Measurements from ENCODE around the gene ALB. TPM values are rescaled to one million over a fixed set of nuclear protein-coding genes. Genes with fewer than 3 reads are reported as not detected.

ALB gene
- total RNA-seq, 1 experiment from 2014 or later = 21.3 TPM

DNA sequence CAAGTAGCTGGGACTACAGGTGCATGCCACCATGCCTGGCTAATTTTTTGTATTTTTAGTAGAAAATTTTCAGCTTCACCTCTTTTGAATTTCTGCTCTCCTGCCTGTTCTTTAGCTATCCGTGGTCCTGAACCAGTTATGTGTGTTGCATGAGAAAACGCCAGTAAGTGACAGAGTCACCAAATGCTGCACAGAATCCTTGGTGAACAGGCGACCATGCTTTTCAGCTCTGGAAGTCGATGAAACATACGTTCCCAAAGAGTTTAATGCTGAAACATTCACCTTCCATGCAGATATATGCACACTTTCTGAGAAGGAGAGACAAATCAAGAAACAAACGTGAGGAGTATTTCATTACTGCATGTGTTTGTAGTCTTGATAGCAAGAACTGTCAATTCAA is 13.9 kb downstream of the ALB start:
- no peak for ATAC-seq
- CTCF ChIA-PET = no interaction called here
- DNase-seq (ENCODE audit: low read depth, low spot score) = no peak

DNA sequence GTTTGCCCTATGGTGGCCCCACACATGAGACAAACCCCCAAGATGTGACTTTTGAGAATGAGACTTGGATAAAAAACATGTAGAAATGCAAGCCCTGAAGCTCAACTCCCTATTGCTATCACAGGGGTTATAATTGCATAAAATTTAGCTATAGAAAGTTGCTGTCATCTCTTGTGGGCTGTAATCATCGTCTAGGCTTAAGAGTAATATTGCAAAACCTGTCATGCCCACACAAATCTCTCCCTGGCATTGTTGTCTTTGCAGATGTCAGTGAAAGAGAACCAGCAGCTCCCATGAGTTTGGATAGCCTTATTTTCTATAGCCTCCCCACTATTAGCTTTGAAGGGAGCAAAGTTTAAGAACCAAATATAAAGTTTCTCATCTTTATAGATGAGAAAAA is 14.6 kb downstream of the ALB start:
- H3K36me3 ChIP-seq (ENCODE audit: control insufficient read depth, insufficient read depth, low read length) = no peaks in the 10 kb centered on the region
- in situ Hi-C loops (cut with HindIII; ENCODE audit: low pct_unique_long_range_greater_than_20kb, low sequenced_read_pairs) = no loop called here
- DNase-seq (ENCODE audit: low read depth, low spot score) = no peak
- POLR2A ChIA-PET = no interaction called here
- H3K4me1 ChIP-seq (ENCODE audit: control insufficient read depth, insufficient read depth, low read length) = no peaks in the 10 kb centered on the region
- no peak overlapping the region for H3K27ac ChIP-seq (ENCODE audit: low read length)
- H3K4me3 ChIP-seq (ENCODE audit: low read depth in 2 of 2, low read length in 2 of 2) = no peak overlapping the region
- CTCF ChIA-PET = no interaction called here
- intact Hi-C loops (cut with micrococcal nuclease; ENCODE audit: unreplicated experiment) = no loop called here
- H3K9me3 ChIP-seq (ENCODE audit: control insufficient read depth, insufficient read depth, low read depth, low read length) = no peaks in the 10 kb centered on the region
- H3K27me3 ChIP-seq (ENCODE audit: control insufficient read depth, insufficient read depth, low read length) = no peaks in the 10 kb centered on the region
- TF ChIP-seq POLR2AphosphoS5 (IDR thresholded peaks at IDR 0.05; ENCODE audit: low read depth, low read length) (no peak), SIN3A (IDR thresholded peaks at IDR 0.05; ENCODE audit: borderline replicate concordance, insufficient read depth, low read depth, low read length) (no peak), TCF7L2 (IDR thresholded peaks at IDR 0.05; ENCODE audit: low read depth, low read length) (no peak)
- TF ChIP-seq, protein P1, sequence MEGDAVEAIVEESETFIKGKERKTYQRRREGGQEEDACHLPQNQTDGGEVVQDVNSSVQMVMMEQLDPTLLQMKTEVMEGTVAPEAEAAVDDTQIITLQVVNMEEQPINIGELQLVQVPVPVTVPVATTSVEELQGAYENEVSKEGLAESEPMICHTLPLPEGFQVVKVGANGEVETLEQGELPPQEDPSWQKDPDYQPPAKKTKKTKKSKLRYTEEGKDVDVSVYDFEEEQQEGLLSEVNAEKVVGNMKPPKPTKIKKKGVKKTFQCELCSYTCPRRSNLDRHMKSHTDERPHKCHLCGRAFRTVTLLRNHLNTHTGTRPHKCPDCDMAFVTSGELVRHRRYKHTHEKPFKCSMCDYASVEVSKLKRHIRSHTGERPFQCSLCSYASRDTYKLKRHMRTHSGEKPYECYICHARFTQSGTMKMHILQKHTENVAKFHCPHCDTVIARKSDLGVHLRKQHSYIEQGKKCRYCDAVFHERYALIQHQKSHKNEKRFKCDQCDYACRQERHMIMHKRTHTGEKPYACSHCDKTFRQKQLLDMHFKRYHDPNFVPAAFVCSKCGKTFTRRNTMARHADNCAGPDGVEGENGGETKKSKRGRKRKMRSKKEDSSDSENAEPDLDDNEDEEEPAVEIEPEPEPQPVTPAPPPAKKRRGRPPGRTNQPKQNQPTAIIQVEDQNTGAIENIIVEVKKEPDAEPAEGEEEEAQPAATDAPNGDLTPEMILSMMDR (IDR thresholded peaks at IDR 0.05) = no peak
- TF ChIP-seq, protein P2, sequence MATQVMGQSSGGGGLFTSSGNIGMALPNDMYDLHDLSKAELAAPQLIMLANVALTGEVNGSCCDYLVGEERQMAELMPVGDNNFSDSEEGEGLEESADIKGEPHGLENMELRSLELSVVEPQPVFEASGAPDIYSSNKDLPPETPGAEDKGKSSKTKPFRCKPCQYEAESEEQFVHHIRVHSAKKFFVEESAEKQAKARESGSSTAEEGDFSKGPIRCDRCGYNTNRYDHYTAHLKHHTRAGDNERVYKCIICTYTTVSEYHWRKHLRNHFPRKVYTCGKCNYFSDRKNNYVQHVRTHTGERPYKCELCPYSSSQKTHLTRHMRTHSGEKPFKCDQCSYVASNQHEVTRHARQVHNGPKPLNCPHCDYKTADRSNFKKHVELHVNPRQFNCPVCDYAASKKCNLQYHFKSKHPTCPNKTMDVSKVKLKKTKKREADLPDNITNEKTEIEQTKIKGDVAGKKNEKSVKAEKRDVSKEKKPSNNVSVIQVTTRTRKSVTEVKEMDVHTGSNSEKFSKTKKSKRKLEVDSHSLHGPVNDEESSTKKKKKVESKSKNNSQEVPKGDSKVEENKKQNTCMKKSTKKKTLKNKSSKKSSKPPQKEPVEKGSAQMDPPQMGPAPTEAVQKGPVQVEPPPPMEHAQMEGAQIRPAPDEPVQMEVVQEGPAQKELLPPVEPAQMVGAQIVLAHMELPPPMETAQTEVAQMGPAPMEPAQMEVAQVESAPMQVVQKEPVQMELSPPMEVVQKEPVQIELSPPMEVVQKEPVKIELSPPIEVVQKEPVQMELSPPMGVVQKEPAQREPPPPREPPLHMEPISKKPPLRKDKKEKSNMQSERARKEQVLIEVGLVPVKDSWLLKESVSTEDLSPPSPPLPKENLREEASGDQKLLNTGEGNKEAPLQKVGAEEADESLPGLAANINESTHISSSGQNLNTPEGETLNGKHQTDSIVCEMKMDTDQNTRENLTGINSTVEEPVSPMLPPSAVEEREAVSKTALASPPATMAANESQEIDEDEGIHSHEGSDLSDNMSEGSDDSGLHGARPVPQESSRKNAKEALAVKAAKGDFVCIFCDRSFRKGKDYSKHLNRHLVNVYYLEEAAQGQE (IDR thresholded peaks at IDR 0.05; ENCODE audit: insufficient read depth in 1 of 2, low read depth in 2 of 2, low read length in 1 of 2) = no peak
- BruUV-seq (replicated peaks) = no TSS peak
- no peak for ATAC-seq

More for the DNA sequence above, 13.9 kb downstream of the ALB start:
- TF ChIP-seq, protein P2 (IDR thresholded peaks at IDR 0.05; ENCODE audit: insufficient read depth in 1 of 2, low read depth in 2 of 2, low read length in 1 of 2) = peak; percentile 39 to 58; a peak in 2 of 4 replicates
- TF ChIP-seq TCF7L2 (IDR thresholded peaks at IDR 0.05; ENCODE audit: low read depth, low read length) = no peak
- Histone ChIP-seq H3K4me3 (ENCODE audit: low read depth in 2 of 2, low read length in 2 of 2) (no peak overlapping the region), H3K27me3 (ENCODE audit: control insufficient read depth, insufficient read depth, low read length) (no peaks in the 10 kb centered on the region), H3K4me1 (ENCODE audit: control insufficient read depth, insufficient read depth, low read length) (no peaks in the 10 kb centered on the region), H3K9me3 (ENCODE audit: control insufficient read depth, insufficient read depth, low read depth, low read length) (no peaks in the 10 kb centered on the region), H3K36me3 (ENCODE audit: control insufficient read depth, insufficient read depth, low read length) (no peaks in the 10 kb centered on the region), H3K27ac (ENCODE audit: low read length) (no peak overlapping the region)
- in situ Hi-C loops (cut with HindIII; ENCODE audit: low pct_unique_long_range_greater_than_20kb, low sequenced_read_pairs) (no loop called here), intact Hi-C loops (cut with micrococcal nuclease; ENCODE audit: unreplicated experiment) (no loop called here)
- POLR2A ChIA-PET = no interaction called here
- no TSS peak for BruUV-seq (replicated peaks)

Data from Panc1 (cell line).